NT2/D1 (cell line): ENCODE data around the gene CD1E.

Experiments
- SUZ12 ChIP-seq: IDR thresholded peaks from 2 replicates; pipeline ENCODE4 v1.6.1; 2011; ENCODE audit not compliant: insufficient read length, insufficient read depth; ENCODE audit errors: extremely low read depth
- YY1 ChIP-seq: IDR thresholded peaks from 2 replicates; pipeline ENCODE4 v1.6.1; 2011; ENCODE audit not compliant: insufficient read length, insufficient read depth
- ZNF274 ChIP-seq: IDR thresholded peaks from 2 replicates; pipeline ENCODE4 v1.6.1; 2011; ENCODE audit warnings: mild to moderate bottlenecking, low read depth, low read length

GRCh38 chr1:158366783-158367182 is 13.1 kb downstream of the CD1E start:
- TF ChIP-seq SUZ12 = no peak
- no peak for TF ChIP-seq ZNF274
- no peak for TF ChIP-seq YY1
